ENCODE results near the gene PCSK5. TPM values are rescaled to one million over a fixed set of nuclear protein-coding genes. Genes with fewer than 3 reads are reported as not detected.
"Not testable (repeated sequence)": the region's sequence is repeated elsewhere in the genome, so short reads cannot be mapped to it uniquely, and the experiment has no call there.

Gene PCSK5
- total RNA-seq, 1 donor from 2014 or later, result 3.2 TPM

DNA sequence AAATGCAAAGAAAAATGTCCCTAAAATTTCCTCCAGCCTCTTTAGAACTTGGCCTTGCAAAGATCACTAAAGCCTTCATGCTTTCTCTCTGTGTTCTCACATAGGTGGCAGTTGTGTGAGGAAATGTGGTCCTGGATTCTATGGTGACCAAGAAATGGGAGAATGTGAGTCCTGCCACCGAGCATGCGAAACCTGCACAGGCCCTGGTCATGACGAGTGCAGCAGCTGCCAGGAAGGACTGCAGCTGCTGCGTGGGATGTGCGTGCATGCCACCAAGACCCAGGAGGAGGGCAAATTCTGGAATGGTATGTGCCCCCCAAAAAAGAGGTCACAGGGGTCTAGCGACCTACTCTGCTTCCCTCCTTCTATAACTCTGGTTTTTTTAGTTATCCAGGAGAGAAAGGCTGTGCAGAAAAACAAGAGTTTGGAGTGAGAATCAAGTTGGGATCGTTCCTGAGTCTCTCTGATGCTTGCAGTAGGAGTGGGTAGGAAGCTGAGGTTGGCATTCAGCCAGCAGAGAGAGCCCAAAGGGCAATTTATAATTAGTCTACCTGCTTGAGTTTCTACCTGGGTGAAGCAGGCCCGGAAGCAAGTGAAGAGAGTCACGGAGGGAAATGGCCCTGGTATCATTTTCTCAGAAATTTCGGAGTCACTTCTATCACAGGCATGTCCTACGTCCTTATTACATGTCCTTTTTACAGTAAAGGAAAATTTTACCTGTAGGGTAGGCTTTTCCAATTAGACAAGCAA, 406.3 kb downstream of the PCSK5 start:
- no peak for DNase-seq (ENCODE audit: low spot score)

DNA sequence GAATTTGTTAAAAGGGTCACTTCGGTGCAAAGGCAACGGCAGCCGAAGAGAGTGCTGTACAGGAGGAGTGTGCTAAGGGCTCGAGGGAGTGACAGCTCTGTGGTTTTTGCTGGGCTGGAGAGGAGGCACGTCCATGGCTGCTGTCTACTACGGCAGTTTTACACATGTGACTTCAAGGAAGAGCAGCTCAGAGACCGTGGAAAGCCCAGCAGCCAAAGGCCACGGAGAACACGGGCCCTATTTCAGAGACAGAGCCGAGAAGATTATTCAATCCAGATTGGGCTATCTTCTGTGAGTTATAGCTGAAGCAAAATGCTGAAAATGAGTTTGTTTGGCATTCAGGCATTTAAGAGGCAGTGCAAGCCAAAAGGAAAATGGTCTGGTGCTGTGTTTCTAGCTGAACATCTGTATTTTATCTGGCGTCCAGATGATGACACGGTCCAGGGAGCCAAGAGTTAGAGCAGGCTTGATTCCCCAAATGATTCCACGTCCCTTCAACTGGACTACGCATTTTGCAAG, 407.3 kb downstream of the PCSK5 start:
- DNase-seq (ENCODE audit: low spot score) (no peak), ATAC-seq (peak; percentile 15)

More for the DNA sequence above, 406.3 kb downstream of the PCSK5 start:
- no peak for ATAC-seq

DNA sequence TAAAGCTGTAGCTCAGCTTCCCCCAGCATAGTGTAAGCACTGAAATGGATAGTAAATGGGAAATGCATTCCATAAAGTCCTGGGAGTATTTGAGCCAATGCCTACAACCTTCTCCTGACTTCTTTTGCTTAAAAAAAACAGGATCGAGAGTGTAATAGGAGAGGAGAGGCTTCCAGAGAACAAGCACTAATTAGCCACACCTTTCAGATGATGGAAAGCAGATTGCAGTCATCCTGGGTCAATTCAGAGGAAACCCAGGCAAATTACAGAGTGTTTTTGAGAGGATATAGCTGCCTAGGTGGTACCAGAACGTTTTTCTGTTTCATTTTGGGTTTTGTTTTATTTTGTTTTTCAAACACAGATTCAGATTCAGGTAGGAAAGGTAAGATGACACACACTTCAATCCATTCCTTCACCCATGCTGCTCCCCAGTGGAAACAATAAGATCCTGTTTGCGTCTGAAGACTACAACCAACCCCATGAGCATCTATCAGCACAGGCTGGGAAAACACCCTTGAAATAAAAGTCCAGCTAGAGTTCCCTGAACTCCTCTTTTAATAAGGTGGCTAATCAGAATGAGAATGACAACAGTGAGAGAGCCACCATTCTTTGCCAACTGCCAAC, 408.2 kb downstream of the PCSK5 start:
- ATAC-seq (no peak), DNase-seq (ENCODE audit: low spot score) (no peak)

DNA sequence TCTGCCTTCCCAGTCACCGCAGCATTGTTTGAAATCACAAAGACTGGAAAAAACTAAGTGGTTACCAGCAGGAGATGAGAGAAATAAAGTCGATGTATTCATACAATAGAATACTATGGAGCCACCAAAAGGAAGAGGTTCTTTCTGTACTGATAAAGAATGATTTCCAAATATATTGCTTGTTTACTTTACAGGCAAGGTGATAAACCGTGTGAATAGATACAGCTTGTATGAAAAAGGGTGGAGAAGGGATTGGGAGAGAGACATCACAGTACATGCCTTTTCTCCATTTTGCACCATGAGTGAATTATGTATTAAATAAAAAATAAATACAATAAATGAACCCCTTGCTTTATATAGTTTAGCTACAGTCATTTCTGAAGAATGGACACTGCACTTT, 412.1 kb downstream of the PCSK5 start:
- no peak for DNase-seq (ENCODE audit: low spot score)
- ATAC-seq, result no peak

DNA sequence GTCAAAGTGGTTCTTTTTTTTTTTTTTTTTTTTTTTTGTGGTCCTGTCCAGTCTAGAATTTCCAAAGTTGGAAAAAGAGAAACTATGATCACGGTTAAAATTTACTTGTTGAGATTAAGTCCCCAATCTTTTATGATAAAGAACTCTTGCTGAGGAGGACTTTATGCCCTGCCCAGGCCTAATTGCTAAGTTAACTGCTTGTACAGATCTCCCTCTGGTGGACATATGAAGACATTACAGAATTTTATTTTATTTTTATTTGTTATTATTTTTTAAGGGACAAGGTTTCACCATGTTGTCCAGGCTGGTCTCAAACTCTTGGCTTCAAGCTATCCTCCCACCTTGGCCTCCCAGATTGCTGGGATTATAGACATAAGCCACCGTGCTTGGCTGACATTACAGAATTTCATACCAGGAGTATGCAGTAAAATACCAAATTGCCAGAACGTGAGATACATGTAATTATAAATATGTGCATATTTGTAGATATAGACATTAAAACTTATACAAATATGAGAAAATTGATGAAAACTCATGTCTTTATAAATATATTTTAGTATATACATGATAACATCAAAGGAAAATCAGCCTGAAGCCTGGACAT, 412.6 kb downstream of the PCSK5 start:
- ATAC-seq (peak; percentile 88), DNase-seq (ENCODE audit: low spot score) (no peak)

DNA sequence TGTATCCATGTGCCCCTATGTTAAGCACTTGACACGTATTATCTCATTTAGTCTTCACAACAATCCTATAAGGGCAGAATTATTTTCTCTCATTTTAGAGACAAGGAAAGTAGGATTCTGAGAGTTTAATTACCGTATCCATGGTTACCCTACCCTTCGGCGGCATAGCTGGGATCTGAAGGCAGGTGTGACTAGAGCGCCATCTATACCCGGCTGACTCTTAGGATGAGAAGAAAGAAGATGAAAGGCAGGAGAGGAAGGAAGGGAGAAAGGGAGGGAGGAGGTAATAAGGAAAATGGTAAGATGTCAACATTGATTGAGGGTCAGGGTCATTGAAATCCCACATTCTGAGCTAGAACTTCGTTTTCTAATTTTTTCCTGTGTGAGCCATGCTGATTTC, 416.6 kb downstream of the PCSK5 start:
- ATAC-seq; DNase-seq (ENCODE audit: low spot score): not testable (repeated sequence)

DNA sequence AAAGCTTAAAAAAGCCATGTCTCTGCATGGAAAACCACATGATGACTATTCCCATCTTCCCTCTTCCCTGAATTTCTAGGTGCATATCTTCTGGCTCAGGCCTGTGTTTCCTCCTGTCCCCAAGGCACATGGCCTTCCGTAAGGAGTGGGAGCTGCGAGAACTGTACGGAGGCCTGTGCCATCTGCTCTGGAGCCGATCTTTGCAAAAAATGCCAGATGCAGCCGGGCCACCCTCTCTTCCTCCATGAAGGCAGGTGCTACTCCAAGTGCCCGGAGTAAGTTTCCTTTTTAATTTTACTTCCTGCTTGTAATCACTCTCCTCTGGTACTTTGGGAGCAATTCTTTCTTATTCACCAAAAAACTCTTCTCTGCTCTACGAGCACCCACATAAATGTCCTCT, 420.1 kb downstream of the PCSK5 start:
- DNase-seq (ENCODE audit: low spot score) (no peak), ATAC-seq (no peak)

DNA sequence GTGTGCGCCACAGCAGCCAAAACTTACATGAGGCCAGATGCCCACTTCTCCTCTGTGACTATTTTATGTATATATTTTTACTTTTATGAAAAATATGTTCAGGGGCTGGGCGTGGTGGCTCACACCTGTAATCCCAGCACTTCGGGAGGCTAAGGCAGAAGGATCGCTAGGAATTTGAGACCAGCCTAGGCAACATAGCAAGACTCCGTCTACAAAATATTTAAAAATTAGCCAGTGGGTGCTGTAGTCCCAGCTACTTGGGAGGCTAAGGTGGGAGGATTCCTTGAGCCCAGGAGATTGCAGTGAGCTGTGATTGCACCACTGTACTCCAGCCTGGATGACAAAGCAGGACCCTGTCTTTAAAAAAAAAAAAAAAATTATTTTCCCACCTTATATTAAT, 420.5 kb downstream of the PCSK5 start:
- no peak for DNase-seq (ENCODE audit: low spot score)
- ATAC-seq, result no peak

DNA sequence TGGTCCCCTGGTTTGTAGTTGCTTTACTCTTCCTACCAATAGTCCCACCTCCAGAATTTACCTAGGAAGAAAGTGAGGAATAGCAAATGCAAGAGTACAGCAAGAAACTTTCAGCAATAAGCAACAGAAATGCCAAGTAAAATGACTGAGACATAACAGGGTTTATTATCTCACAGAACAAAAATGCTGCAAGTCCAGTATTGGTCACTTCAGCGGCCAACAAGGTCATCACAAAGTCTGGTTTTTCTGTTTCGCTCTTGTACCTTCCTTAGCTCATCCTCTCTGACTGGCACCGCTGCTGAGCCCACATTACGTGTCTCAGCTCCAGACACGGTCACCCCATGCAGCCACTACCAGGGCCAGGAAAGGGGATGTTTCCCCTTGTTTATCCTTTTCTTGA, 421.1 kb downstream of the PCSK5 start:
- DNase-seq (ENCODE audit: low spot score) (no peak), ATAC-seq (no peak)

DNA sequence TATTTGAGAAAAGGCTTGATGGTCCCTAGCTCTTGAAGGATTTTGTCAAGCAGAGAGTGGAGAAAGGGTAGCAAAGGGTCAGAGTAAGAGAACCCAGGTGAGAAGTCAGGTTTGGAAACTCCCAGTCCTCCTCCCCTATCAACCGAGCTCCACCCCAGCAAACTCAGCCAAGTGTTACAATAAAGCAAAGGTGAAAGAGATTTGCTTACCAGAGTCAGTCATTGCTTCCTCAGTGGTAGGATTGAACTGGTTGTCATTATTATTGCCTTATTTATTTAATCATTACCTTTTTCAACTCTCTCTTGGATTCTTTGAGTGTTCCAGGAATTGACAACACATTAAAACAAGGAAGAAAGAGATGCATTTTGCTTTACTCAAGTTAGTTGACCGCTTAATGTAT, 423.3 kb downstream of the PCSK5 start:
- DNase-seq (ENCODE audit: low spot score), result no peak

DNA sequence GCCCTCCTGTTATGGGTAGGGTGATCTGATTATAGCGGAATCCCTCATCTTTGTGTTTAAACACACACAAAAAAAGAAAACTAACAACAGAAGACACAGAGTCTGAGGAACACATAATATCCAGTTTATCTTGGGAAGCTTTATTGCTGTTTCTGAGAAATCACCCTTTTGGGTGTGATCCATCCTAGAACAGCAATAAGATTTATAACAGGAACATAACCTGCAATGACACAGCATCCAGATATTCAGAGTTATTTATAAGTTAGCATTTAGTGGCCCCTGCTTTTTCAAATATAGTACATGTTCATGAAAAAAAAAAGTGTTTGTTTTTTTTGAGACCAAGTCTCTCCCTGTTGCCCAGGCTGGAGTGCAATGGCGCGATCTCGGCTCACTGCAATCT, 423.8 kb downstream of the PCSK5 start:
- no peak for DNase-seq (ENCODE audit: low spot score)

More for the DNA sequence above, 423.3 kb downstream of the PCSK5 start:
- peak; percentile 76 for ATAC-seq

DNA sequence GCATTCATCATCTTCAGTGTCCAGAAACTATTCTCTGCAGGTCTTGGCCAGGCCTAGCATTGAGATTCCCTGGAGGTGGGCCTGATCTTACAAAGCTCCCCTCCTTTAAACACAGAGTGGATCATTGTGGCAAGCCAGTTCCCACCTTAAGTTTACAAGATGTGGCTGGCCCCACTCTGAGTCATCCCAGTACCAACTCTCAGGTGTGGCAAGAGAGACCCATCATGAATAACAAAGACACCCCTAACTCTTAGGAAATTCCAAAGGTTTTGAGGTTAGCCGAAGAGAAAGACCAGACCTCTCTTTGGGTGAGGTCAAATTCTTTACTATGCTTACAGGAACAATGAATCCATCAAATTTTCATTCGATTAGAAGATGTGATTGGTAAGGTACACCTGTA, 425.6 kb downstream of the PCSK5 start:
- DNase-seq (ENCODE audit: low spot score) (no peak), ATAC-seq (no peak)

More for the DNA sequence above, 423.8 kb downstream of the PCSK5 start:
- ATAC-seq, result no peak

DNA sequence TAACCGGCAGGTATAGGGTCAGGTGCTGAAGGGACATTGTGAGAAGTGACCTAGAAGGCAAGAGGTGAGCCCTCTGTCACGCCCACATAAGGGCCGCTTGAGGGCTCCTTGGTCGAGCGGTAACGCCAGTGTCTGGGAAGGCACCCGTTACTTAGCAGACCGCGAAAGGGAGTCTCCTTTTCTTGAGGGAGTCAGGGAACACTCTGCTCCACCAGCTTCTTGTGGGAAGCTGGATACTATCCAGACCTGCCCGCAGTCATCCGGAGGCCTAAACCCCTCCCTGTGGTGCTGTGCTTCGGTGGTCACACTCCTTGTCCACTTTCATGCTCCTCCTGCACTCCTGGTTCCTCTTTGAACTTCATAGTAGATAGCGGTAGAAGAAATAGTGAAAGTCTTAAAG, 429.0 kb downstream of the PCSK5 start:
- not testable (repeated sequence) for DNase-seq (ENCODE audit: low spot score); ATAC-seq

DNA sequence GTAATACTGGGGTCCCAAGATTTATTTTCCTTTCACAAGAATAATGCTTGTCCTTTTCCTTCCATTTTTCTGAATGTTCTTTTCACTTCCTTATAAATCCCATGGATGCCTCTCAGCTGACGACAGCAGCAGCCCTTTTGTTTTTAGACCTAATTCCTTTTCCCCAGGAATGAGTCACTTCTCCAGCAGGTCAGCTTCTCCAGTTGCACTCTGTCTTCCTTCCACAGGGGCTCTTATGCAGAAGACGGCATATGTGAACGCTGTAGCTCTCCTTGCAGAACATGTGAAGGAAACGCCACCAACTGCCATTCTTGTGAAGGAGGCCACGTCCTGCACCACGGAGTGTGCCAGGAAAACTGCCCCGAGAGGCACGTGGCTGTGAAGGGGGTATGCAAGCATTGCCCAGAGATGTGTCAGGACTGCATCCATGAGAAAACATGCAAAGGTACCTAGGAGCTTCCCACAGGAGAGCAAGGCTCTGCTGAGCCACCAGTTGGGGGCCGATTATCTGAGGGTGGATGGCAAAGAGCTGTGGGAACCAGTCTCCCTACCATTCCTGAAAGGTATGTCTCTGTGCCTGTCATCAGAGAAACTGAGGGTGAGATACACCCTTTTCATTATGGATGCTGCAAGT, 430.8 kb downstream of the PCSK5 start:
- ATAC-seq, result no peak

DNA sequence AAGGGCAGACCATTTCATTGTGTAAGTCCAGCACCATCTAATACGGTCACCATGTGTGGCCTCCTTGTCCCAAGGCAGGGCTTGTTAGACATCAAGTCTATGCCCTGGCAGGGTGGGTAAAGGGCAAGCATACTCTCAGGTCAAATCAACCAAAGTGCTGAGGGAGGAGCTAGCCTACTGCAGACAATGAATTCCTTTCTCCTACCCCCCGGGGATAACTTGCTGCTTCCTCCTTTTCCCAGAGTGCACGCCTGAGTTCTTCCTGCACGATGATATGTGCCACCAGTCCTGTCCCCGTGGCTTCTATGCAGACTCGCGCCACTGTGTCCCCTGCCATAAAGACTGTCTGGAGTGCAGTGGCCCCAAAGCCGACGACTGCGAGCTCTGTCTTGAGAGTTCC, 432.3 kb downstream of the PCSK5 start:
- ATAC-seq, result no peak
- no peak for DNase-seq (ENCODE audit: low spot score)

More for the DNA sequence above, 430.8 kb downstream of the PCSK5 start:
- DNase-seq (ENCODE audit: low spot score), result no peak

DNA sequence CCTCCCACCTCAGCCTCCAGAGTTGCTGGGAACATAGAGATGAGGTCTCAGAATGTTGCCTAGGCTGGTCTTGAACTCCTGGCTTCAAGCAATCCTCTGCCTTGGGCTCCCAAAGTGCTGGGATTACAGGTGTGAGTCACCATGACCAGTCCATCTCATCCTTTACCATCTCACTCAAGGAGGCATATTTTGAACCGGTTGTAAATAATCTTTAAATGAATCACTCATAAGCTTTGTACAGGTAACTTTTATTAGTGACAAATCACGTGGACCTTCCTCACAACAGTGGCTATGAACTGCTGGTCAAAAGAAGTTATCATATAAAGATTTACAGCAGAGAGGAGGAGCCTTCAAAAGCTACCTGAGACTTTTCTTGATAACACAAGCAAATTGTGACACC, 433.0 kb downstream of the PCSK5 start:
- ATAC-seq (no peak), DNase-seq (ENCODE audit: low spot score) (no peak)

DNA sequence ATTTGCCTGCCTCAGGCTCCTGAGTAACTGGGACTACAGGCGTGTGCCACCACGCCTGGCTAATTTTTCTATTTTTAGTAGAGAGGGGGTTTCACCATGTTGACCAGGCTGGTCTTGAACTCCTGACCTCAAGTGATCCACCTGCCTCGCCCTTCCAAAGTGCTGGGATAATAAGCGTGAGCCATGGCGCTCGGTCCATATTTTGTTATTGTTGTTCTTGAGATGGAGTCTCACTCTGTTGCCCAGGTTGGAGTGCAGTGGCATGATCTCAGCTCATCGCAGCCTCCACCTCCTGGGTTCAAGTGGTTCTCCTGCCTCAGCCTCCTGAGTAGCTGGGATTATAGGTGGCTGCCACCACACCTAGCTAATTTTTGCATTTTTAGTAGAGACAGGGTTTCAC, 433.6 kb downstream of the PCSK5 start:
- not testable (repeated sequence) for DNase-seq (ENCODE audit: low spot score); ATAC-seq

DNA sequence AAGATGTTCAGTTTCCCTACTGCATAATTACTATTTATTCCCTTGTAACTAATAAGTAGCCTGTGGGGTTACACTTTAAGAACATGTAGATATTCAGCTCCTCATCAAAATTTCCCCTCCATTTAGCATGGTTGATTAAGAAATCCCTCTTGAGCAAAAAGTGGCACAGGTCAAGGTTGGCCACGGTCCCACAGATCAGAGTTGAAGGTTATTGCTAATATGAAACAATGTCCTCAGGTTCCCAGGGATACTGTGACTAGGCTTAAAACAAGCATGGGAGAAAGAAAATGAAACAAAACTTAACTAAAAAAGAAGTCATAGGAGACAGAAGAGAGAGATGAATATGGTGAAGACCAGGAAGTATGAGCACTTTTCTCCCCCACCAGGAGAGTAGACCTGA, 439.6 kb downstream of the PCSK5 start:
- DNase-seq (ENCODE audit: low spot score), result peak; percentile 50
- ATAC-seq, result peak; percentile 60

DNA sequence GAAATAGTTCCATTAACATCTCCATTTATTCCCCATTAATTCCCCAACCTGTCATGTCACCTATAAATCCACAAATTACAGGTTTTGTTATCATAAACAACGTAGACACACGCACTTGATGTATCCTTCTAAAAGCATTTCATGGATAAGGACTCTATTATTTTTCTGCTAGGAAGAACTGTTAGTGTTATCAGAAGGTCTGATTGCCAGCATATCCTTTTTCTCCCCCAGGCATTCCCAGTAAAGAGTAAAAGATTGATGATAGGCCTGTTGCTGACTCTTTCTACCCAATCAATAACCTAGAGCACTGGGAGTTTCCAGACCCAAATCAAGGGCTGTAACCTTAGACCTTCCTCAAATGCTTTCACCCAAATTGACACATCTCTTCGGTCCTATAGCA, 442.9 kb downstream of the PCSK5 start:
- DNase-seq (ENCODE audit: low spot score) (no peak), ATAC-seq (no peak)

DNA sequence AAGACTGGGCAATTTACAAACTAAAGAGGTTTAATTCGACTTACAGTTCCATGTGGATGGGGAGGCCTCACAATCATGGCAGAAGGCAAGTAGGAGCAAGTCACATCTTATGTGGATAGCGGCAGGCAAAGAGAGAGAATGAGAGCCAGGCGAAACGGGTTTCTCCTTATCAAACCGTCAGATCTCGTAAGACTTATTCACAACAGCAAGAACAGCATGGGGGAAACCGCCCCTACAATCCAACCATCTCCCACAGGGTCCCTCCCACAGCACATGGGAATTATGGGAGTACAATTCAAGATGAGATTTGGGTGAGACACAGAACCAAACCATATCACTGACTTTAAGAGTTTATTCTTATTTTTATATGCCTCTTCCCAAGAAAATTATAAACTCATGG, 443.5 kb downstream of the PCSK5 start:
- DNase-seq (ENCODE audit: low spot score) (no peak), ATAC-seq (no peak)

DNA sequence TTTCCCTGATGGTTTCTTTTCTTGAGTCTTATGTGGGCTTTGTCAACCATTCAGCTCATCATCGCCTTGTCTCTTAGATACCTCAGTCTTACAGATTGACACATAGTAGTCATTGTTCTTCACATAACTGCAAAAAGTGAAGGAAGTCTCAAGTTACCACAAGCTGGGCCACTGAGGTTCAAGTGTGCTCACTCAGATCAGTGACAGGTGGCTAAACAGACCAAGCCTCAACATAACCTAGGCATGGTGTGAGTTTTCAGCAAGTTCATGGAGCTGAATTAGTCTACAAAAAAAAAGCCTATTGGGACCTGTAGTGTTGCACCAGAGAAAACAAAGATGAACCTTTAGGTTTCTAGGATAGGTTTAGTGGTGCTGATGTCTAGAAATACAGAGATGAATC, 445.6 kb downstream of the PCSK5 start:
- no peak for ATAC-seq
- no peak for DNase-seq (ENCODE audit: low spot score)

Data from left lobe of liver (tissue), 2 donors.